Activated T-helper 1 cell treated with anti-CD3 and anti-CD28 coated beads, Interleukin-12 subunit alpha, Interleukin-12 subunit beta, Interleukin-2, Interleukin-4 antibody, amounts not matched to agents 30 ng/mL and 10 ng/mL and 1 ng/mL, durations not matched to agents 14 hours and 24 hours and 36 hours (primary cell): ENCODE measurements around the gene HK1. TPM values are rescaled to one million over a fixed set of nuclear protein-coding genes. Genes with fewer than 3 reads are reported as not detected.
"Not testable (repeated sequence)": the region's sequence is repeated elsewhere in the genome, so short reads cannot be mapped to it uniquely, and the experiment has no call there.

Source experiments
- DNase-seq: peaks from one replicate; pipeline ENCODE4 v3.0.0; 2021; ENCODE audit warnings: low spot score
- H3K27ac Mint-ChIP-seq: one replicate; pipeline ENCODE4 v1.8.0; 2021; ENCODE audit warnings: mild to moderate bottlenecking, mixed read lengths
- H3K27me3 Mint-ChIP-seq: one replicate; pipeline ENCODE4 v1.8.0; 2022; ENCODE audit warnings: mild to moderate bottlenecking, moderate library complexity, mixed read lengths; ENCODE audit not compliant: insufficient read depth
- H3K36me3 Mint-ChIP-seq: one replicate; pipeline ENCODE4 v1.8.0; 2021; ENCODE audit warnings: low read depth, mixed read lengths
- H3K4me1 Mint-ChIP-seq: one replicate; pipeline ENCODE4 v1.8.0; 2021; ENCODE audit warnings: low read depth, mixed read lengths
- H3K4me3 Mint-ChIP-seq: one replicate; pipeline ENCODE4 v1.8.0; 2021; ENCODE audit warnings: mild to moderate bottlenecking, moderate library complexity, mixed read lengths
- H3K9me3 Mint-ChIP-seq: one replicate; pipeline ENCODE4 v1.8.0; 2021; ENCODE audit warnings: mixed read lengths
- intact Hi-C: fragments of 100-400 bp; cut with micrococcal nuclease; formaldehyde crosslinking; loops from one replicate; pipeline ENCODE4 v1.15.1; 2024
- total RNA-seq: library from RNA; stranded (reverse); gene quantifications from 2 replicates; pipeline ENCODE4 v1.2.3, GENCODE V29; 2022

Gene HK1
- total RNA-seq, 1 donor from 2014 or later = 161 TPM

GRCh38 chr10:69446229-69446628 lies 167.9 kb downstream of the HK1 start:
- intact Hi-C loops = no loop called here
- no peaks in the 10 kb centered on the region for H3K9me3 Mint-ChIP-seq

GRCh38 chr10:69446650-69447151 lies 168.4 kb downstream of the HK1 start:
- intact Hi-C loops = no loop called here
- Mint-ChIP-seq H3K27me3 (peaks cover 11% of the 10 kb centered on the region), H3K27ac (no peak overlapping the region), H3K36me3 (no peaks in the 10 kb centered on the region), H3K4me1 (peaks cover 17% of the 10 kb centered on the region), H3K4me3 (no peak overlapping the region), H3K9me3 (no peaks in the 10 kb centered on the region)
- no peak for DNase-seq

More at GRCh38 chr10:69446229-69446628, 167.9 kb downstream of the HK1 start:
- Mint-ChIP-seq H3K4me1 (peaks cover 17% of the 10 kb centered on the region), H3K27me3 (peaks cover 11% of the 10 kb centered on the region), H3K27ac (no peak overlapping the region), H3K4me3 (no peak overlapping the region), H3K36me3 (no peaks in the 10 kb centered on the region)
- DNase-seq = no peak

- Mint-ChIP-seq H3K4me3 (peak overlapping the region; percentile 0), H3K27me3 (peaks cover 22% of the 10 kb centered on the region), H3K27ac (peak overlapping the region; percentile 16), H3K4me1 (peaks cover 30% of the 10 kb centered on the region), H3K9me3 (no peaks in the 10 kb centered on the region), H3K36me3 (no peaks in the 10 kb centered on the region)
- intact Hi-C loops = no loop called here
- peak; percentile 36 for DNase-seq
Measured at GRCh38 chr10:69449841-69450240, 171.5 kb downstream of the HK1 start.

- peaks cover 18% of the 10 kb centered on the region for H3K27me3 Mint-ChIP-seq
- DNase-seq, H3K9me3 Mint-ChIP-seq, H3K36me3 Mint-ChIP-seq, intact Hi-C loops, H3K4me3 Mint-ChIP-seq, H3K27ac Mint-ChIP-seq: not testable (repeated sequence)
- H3K4me1 Mint-ChIP-seq = peaks cover 32% of the 10 kb centered on the region
Measured at GRCh38 chr10:69450395-69450794, 172.1 kb downstream of the HK1 start.

- Mint-ChIP-seq H3K36me3 (no peaks in the 10 kb centered on the region), H3K4me3 (peak within 1 kb of the TSS; percentile 90), H3K4me1 (peaks cover 35% of the 10 kb centered on the region), H3K27ac (no peak within 1 kb of the TSS), H3K9me3 (no peaks in the 10 kb centered on the region), H3K27me3 (peaks cover 18% of the 10 kb centered on the region)
- intact Hi-C loops = loop anchor here (1.0 kb wide), 1 partner anchor 57 kb away; no protein-coding TSS in a partner anchor
- peak; percentile 80 for DNase-seq
Measured at GRCh38 chr10:69451209-69451783, 173.0 kb downstream of the HK1 start, which contains the start of gene TSPAN15. TSS of gene TSPAN15 (plus strand) at chr10:69451465. CDS start at chr10:69451595, 130 bp downstream.

Other genes with a start within 250 kb of the HK1 start
- 1,217 and 1,242 TPM in 2 replicates for gene SRGN, start 190.4 kb upstream of the HK1 start, total RNA-seq
- 24.7 and 24.8 TPM in 2 replicates for gene VPS26A, start 154.3 kb upstream of the HK1 start, total RNA-seq
- 67.5 and 69.1 TPM in 2 replicates for gene SUPV3L1, start 98.3 kb upstream of the HK1 start, total RNA-seq
- 0.05 and 0.12 TPM in 2 replicates for gene HKDC1, start 58.2 kb upstream of the HK1 start, total RNA-seq
- not detected in 2 replicates for gene TACR2, start 138.4 kb downstream of the HK1 start, total RNA-seq
- gene TSPAN15, start 173.0 kb downstream of the HK1 start, total RNA-seq = 1.6 and 2.7 TPM in 2 replicates